ENCODE results near the gene TUBB6. TPM values are rescaled to one million over a fixed set of nuclear protein-coding genes. Genes with fewer than 3 reads are reported as not detected.

The TUBB6 gene
- polyA plus RNA-seq, 3 donors = 54.1 to 63.3 (median 58.6) TPM

- DNase-seq (ENCODE audit: low read depth in 3 of 3, low spot score in 2 of 3) = no peak
Measured at GRCh38 chr18:12313530-12314245, 5.6 kb downstream of the TUBB6 start.

- DNase-seq (ENCODE audit: low read depth in 3 of 3, low spot score in 2 of 3) = no peak
Measured at GRCh38 chr18:12314591-12315305, 6.7 kb downstream of the TUBB6 start.

GRCh38 chr18:12315490-12315889 lies 7.4 kb downstream of the TUBB6 start:
- no peak for DNase-seq (ENCODE audit: low read depth in 3 of 3, low spot score in 2 of 3)

- DNase-seq (ENCODE audit: low read depth in 3 of 3, low spot score in 2 of 3) = no peak
Measured at GRCh38 chr18:12315911-12316310, 7.9 kb downstream of the TUBB6 start.

GRCh38 chr18:12317664-12318333 lies 9.8 kb downstream of the TUBB6 start:
- no peak for DNase-seq (ENCODE audit: low read depth in 3 of 3, low spot score in 2 of 3)

- no peak for DNase-seq (ENCODE audit: low read depth in 3 of 3, low spot score in 2 of 3)
Measured at GRCh38 chr18:12318334-12318697, 10.3 kb downstream of the TUBB6 start.

GRCh38 chr18:12318857-12319256 lies 10.8 kb downstream of the TUBB6 start:
- no peak for DNase-seq (ENCODE audit: low read depth in 3 of 3, low spot score in 2 of 3)

- no peak for DNase-seq (ENCODE audit: low read depth in 3 of 3, low spot score in 2 of 3)
Measured at GRCh38 chr18:12321333-12321732, 13.3 kb downstream of the TUBB6 start.

- DNase-seq (ENCODE audit: low read depth in 3 of 3, low spot score in 2 of 3) = no peak
Measured at GRCh38 chr18:12324991-12325725, 17.1 kb downstream of the TUBB6 start.

- no peak for DNase-seq (ENCODE audit: low read depth in 3 of 3, low spot score in 2 of 3)
Measured at GRCh38 chr18:12325726-12326245, 17.7 kb downstream of the TUBB6 start.

GRCh38 chr18:12326711-12327460 lies 18.8 kb downstream of the TUBB6 start:
- no peak for DNase-seq (ENCODE audit: low read depth in 3 of 3, low spot score in 2 of 3)

- no peak for DNase-seq (ENCODE audit: low read depth in 3 of 3, low spot score in 2 of 3)
Measured at GRCh38 chr18:12327510-12328178, 19.6 kb downstream of the TUBB6 start.

GRCh38 chr18:12328179-12328823 lies 20.3 kb downstream of the TUBB6 start:
- DNase-seq (ENCODE audit: low read depth in 3 of 3, low spot score in 2 of 3) = no peak

- DNase-seq (ENCODE audit: low read depth in 3 of 3, low spot score in 2 of 3) = no peak
Measured at GRCh38 chr18:12329125-12329698, 21.2 kb downstream of the TUBB6 start.

GRCh38 chr18:12330766-12331165 lies 22.7 kb downstream of the TUBB6 start:
- DNase-seq (ENCODE audit: low read depth in 3 of 3, low spot score in 2 of 3) = no peak

- DNase-seq (ENCODE audit: low read depth in 3 of 3, low spot score in 2 of 3) = no peak
Measured at GRCh38 chr18:12333506-12334290, 25.7 kb downstream of the TUBB6 start.

- DNase-seq (ENCODE audit: low read depth in 3 of 3, low spot score in 2 of 3) = no peak
Measured at GRCh38 chr18:12334366-12334808, 26.3 kb downstream of the TUBB6 start.

- no peak for DNase-seq (ENCODE audit: low read depth in 3 of 3, low spot score in 2 of 3)
Measured at GRCh38 chr18:12334863-12335262, 26.8 kb downstream of the TUBB6 start.

All from right renal cortex interstitium (tissue), 3 donors.